HG02798 (cell line): ENCODE results near the gene RHBDL1.
A peak's percentile ranks its signal among the peaks of the same experiment; 100 is the strongest.
"Not testable (repeated sequence)": the region's sequence is repeated elsewhere in the genome, so short reads cannot be mapped to it uniquely, and the experiment has no call there.

Experiments
- ATAC-seq: cut with Tn5 transposase; IDR thresholded peaks from one replicate; pipeline ENCODE4 v1.9.1; 2021; ENCODE audit warnings: mild to moderate bottlenecking; ENCODE audit not compliant: unreplicated experiment, poor library complexity

The RHBDL1 gene

GRCh38 chr16:703406-703805 lies 27.9 kb downstream of the RHBDL1 start:
- ATAC-seq, result no peak

- no peak for ATAC-seq
These were observed 28.6 kb downstream of the RHBDL1 start for GRCh38 chr16:704047-704446.

- no peak for ATAC-seq
These were observed 29.3 kb downstream of the RHBDL1 start for GRCh38 chr16:704552-705380.

GRCh38 chr16:705431-706188 lies 30.1 kb downstream of the RHBDL1 start, which contains the start of gene FBXL16:
Gene FBXL16, minus strand, starts transcription at chr16:705801. Its CDS starts 8,396 bp downstream, at chr16:697405.
- ATAC-seq, result no peak

GRCh38 chr16:706189-707061 lies 31.0 kb downstream of the RHBDL1 start:
- no peak for ATAC-seq

GRCh38 chr16:707062-707538 lies 31.6 kb downstream of the RHBDL1 start:
- no peak for ATAC-seq

- ATAC-seq, result no peak
These were observed 32.5 kb downstream of the RHBDL1 start for GRCh38 chr16:708019-708418.

- ATAC-seq, result no peak
These were observed 33.5 kb downstream of the RHBDL1 start for GRCh38 chr16:708959-709358.

- ATAC-seq, result no peak
These were observed 34.4 kb downstream of the RHBDL1 start for GRCh38 chr16:709566-710499.

GRCh38 chr16:710500-711075 lies 35.1 kb downstream of the RHBDL1 start:
- ATAC-seq, result no peak

GRCh38 chr16:711084-711483 lies 35.6 kb downstream of the RHBDL1 start:
- no peak for ATAC-seq

- ATAC-seq, result no peak
These were observed 36.3 kb downstream of the RHBDL1 start for GRCh38 chr16:711548-712320.

- ATAC-seq, result not testable (repeated sequence)
These were observed 37.3 kb downstream of the RHBDL1 start for GRCh38 chr16:712740-713250.

GRCh38 chr16:714079-714478 lies 38.6 kb downstream of the RHBDL1 start:
- no peak for ATAC-seq

GRCh38 chr16:714558-715476 lies 39.3 kb downstream of the RHBDL1 start, which contains the start of gene METRN:
Gene METRN, plus strand, starts transcription at chr16:715118. Its CDS starts 172 bp downstream, at chr16:715290.
- peak; percentile 84 for ATAC-seq

GRCh38 chr16:715477-716199 lies 40.2 kb downstream of the RHBDL1 start:
- peak; percentile 9 for ATAC-seq
